ENCODE measurements around the gene NRARP.

DNA sequence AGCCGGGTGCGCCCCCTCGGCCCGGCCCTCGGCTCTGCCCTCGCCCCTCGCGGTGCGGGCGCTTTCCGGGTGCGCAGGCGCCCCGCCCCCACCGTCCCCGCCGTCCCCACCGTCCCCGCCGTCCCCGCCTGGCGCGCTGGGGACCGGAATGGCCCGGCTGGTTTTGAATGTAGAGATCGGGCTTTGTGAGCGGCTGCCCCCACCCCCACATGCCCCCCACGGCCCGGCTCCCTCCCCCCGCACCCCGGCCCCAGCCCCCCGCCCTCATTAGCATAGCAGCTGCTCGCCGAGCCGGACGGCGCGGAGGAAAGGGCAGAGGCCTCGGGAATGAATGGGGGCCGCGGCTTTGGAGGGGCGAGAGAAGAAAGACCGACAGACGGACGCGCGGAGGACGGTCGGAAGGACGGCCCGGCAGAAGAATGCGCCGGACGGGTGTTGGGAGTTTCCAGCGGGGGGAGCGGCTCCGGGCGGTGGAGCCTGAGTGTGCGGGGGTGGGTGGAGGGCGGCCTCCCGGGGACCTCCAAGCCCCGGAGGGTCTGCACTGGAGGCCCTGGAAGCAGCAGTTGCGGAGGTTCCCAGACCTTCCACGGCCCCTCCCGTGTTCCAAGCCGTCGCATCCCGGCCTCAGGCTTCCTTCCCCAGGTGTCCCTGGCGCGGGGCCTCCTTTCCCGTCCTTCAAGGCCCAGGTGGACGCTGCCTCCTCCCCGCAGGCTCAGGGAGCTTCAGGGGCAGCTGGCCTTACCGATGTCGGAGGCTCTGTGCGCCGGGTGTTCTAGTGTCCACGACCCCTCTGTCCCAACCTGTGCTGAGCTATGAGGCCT, 6.0 kb downstream of the NRARP start:
- TF ChIP-seq, protein P1, sequence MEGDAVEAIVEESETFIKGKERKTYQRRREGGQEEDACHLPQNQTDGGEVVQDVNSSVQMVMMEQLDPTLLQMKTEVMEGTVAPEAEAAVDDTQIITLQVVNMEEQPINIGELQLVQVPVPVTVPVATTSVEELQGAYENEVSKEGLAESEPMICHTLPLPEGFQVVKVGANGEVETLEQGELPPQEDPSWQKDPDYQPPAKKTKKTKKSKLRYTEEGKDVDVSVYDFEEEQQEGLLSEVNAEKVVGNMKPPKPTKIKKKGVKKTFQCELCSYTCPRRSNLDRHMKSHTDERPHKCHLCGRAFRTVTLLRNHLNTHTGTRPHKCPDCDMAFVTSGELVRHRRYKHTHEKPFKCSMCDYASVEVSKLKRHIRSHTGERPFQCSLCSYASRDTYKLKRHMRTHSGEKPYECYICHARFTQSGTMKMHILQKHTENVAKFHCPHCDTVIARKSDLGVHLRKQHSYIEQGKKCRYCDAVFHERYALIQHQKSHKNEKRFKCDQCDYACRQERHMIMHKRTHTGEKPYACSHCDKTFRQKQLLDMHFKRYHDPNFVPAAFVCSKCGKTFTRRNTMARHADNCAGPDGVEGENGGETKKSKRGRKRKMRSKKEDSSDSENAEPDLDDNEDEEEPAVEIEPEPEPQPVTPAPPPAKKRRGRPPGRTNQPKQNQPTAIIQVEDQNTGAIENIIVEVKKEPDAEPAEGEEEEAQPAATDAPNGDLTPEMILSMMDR (IDR thresholded peaks at IDR 0.05): no peak
- TF ChIP-seq POLR2AphosphoS5 (IDR thresholded peaks at IDR 0.05): no peak
